HG03460 (cell line): ENCODE measurements around the gene ITGA1.
"Not testable (repeated sequence)": the region's sequence is repeated elsewhere in the genome, so short reads cannot be mapped to it uniquely, and the experiment has no call there.

Experiments used
- ATAC-seq: cut with Tn5 transposase; IDR thresholded peaks from one replicate; pipeline ENCODE4 v1.9.1; 2021; ENCODE audit not compliant: unreplicated experiment

The ITGA1 gene

GRCh38 chr5:52827815-52828214 is 40.1 kb downstream of the ITGA1 start:
- ATAC-seq = no peak

DNA sequence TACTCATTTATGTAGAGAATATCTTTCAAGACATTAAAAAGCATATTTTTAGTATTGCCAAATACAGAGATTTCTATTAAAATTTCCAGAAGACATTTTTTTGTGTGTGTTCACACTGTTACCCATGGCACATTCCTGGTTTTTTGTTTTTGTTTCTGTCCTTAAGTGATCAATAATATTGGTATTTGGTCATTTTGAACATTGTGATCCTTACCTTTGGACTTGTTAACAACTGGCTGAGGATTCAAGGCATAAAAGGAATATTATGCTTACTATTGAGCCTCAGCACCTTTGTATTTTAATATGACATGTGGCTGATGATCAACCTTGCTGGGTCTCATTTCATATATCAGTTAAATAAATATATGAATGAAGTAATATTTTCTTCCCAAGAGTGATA is 41.9 kb downstream of the ITGA1 start:
- no peak for ATAC-seq

GRCh38 chr5:52830650-52831049 is 42.9 kb downstream of the ITGA1 start:
- no peak for ATAC-seq

- no peak for ATAC-seq
Observed at GRCh38 chr5:52831786-52832511, 44.2 kb downstream of the ITGA1 start.

- ATAC-seq = no peak
Observed at GRCh38 chr5:52834320-52834719, 46.6 kb downstream of the ITGA1 start.

GRCh38 chr5:52837068-52837467 is 49.4 kb downstream of the ITGA1 start:
- no peak for ATAC-seq

DNA sequence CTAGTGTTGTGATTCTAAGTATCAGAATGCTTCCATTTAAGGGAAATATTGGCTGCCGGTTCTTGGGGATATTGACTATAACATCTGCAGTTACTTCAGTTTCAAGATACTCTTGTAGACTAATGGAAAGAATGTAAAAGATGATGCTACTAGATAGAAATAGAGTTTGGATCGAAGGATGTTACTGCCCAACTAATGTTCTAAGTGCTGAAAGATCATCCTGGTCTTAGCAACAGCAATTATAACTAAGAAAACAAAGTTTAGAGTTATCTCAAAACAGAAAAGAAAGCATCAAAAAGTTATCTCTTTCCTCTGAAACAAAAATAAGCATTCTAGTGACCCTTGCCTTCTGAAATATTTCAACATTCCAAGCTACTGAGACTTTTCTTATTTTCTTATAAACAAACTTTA is 49.9 kb downstream of the ITGA1 start:
- no peak for ATAC-seq

GRCh38 chr5:52838326-52839015 is 50.8 kb downstream of the ITGA1 start:
- ATAC-seq = no peak

- ATAC-seq = no peak
Observed at GRCh38 chr5:52839285-52839684, 51.6 kb downstream of the ITGA1 start.

- ATAC-seq = no peak
Observed at GRCh38 chr5:52840277-52841050, 52.7 kb downstream of the ITGA1 start.

- ATAC-seq = no peak
Observed at GRCh38 chr5:52841114-52841513, 53.4 kb downstream of the ITGA1 start.

DNA sequence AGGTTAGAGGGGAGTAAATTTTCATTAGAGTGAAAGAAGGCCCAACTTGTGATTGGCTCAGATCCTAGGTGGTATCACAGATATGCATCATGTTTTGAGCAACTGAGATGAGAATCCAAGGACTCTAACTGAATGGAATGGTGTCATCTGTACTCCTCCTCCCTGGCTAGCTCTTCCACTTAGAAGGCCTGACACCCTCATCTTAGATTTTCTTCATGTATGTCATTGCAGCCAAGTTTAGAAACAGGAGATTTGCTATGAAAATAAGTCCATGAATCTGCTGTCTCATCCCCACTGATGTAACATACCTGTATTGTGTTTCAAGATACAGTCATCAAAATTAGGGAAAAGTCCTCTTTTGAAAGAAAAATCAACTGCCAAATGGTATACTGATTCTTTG is 54.4 kb downstream of the ITGA1 start:
- ATAC-seq = no peak

GRCh38 chr5:52844885-52845284 is 57.2 kb downstream of the ITGA1 start:
- no peak for ATAC-seq

DNA sequence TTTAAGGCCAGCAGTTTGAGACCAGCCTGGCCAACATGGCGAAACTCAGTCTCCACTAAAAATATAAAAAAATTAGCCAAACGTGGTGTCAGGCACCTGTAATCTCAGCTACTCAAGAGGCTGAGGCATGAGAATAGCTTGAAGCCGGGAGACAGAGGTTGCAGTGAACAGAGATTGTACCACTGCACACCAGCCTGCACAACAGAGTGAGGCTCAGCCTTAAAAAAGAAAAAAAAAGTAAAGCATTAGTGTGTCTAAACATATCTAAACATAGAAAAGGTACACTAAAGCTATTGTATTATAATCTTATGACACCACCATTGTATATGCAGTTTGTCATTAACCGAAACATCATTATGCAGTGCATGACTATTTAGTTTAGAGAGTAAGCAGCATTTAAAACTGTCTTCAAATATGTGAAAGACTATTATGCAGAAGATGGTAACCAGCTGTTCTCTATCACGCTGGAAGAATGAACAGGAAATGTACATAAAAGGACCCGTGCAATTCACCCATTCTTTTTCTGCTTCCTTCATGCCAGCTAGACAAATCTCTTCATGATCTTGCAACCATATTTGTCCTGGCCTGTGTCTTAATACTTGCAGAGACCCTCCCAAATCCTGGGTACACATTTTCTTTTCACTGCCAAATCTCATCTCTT is 58.6 kb downstream of the ITGA1 start:
- no peak for ATAC-seq

DNA sequence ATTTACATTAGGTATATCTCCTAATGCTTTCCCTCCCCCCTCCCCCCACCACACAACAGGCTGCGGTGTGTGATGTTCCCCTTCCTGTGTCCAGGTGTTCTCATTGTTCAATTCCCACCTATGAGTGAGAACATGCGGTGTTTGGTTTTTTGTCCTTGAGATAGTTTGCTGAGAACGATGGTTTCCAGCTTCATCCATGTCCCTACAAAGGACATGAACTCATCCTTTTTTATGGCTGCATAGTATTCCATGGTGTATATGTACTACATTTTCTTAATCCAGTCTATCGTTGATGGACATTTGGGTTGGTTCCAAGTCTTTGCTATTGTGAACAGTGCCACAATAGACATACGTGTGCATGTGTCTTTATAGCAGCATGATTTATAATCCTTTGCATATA is 61.0 kb downstream of the ITGA1 start:
- not testable (repeated sequence) for ATAC-seq

GRCh38 chr5:52849544-52849943 is 61.8 kb downstream of the ITGA1 start:
- no peak for ATAC-seq

DNA sequence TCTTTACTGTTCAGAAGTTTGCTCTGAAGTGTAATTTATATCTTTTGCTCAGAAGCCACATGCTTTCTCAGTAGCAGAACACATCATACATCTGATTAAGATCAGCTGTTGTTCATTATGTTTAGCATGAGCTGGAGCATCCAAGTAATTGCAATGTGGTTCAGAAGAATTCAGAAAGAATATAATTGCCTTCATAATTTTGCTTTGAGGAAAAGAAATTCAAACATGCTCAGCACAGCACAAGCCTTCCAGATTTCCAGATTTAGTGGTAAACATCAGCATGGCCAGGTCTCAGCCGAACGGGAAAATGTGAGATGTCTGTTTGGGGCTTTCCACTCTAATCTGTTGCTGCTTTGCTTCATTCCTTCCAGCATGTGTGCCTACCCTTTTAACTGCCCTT is 65.9 kb downstream of the ITGA1 start:
- no peak for ATAC-seq

GRCh38 chr5:52854301-52854700 is 66.6 kb downstream of the ITGA1 start:
- ATAC-seq = no peak

DNA sequence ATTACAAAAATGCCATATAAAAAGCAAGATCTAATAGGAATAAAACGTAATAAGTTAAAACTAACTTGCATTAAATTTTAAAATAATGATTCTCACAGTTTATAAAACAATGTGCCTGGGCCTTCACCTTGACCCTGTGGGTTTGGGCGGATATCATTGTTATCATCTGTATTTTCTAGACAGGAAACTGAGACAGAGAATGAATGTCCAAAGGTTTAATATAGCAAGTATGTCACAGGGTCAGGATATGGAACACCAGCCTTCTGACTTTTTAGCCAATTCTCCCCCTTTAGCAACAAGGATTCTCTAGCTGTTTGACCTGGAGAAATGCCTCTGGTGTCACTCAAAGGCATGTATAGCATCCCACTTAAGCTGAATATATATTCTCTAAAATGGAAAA is 67.2 kb downstream of the ITGA1 start:
- no peak for ATAC-seq

GRCh38 chr5:52856564-52856963 is 68.8 kb downstream of the ITGA1 start:
- ATAC-seq = peak; percentile 87

DNA sequence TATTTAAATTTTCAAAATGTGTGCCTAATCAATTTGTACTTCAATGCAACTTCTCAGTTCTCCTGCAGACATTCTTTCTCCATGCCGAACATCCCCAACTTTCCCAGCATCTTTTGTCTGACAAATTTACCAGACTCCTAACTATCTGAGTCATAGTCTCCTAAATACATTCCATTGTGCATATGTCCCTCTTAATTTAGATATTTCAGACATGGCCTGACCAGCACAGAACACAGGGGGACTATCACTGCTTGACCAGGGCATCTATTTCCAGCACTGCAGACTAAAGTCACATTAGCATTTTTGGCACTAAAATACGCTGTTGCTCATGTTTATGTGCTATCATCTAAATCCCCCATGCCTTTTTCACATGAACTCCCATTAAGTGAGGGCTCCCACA is 71.9 kb downstream of the ITGA1 start:
- ATAC-seq = no peak
